Measurements from ENCODE around the gene KCNN3.

- no peak for TF ChIP-seq ZNF76 (tag by site-specific recombination; IDR thresholded peaks at IDR 0.05; ENCODE audit: borderline replicate concordance, low read depth)
- no peak for TF ChIP-seq CTCF (tag by site-specific recombination; IDR thresholded peaks at IDR 0.05)
- TF ChIP-seq, protein P1, sequence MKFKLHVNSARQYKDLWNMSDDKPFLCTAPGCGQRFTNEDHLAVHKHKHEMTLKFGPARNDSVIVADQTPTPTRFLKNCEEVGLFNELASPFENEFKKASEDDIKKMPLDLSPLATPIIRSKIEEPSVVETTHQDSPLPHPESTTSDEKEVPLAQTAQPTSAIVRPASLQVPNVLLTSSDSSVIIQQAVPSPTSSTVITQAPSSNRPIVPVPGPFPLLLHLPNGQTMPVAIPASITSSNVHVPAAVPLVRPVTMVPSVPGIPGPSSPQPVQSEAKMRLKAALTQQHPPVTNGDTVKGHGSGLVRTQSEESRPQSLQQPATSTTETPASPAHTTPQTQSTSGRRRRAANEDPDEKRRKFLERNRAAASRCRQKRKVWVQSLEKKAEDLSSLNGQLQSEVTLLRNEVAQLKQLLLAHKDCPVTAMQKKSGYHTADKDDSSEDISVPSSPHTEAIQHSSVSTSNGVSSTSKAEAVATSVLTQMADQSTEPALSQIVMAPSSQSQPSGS (tag by site-specific recombination; IDR thresholded peaks at IDR 0.05; ENCODE audit: low read depth), result no peak
Observed at GRCh38 chr1:154725865-154726264, 144.2 kb downstream of the KCNN3 start.
